ENCODE results near the gene STAT5B.
"Not testable (repeated sequence)": the region's sequence is repeated elsewhere in the genome, so short reads cannot be mapped to it uniquely, and the experiment has no call there.

STAT5B gene

DNA sequence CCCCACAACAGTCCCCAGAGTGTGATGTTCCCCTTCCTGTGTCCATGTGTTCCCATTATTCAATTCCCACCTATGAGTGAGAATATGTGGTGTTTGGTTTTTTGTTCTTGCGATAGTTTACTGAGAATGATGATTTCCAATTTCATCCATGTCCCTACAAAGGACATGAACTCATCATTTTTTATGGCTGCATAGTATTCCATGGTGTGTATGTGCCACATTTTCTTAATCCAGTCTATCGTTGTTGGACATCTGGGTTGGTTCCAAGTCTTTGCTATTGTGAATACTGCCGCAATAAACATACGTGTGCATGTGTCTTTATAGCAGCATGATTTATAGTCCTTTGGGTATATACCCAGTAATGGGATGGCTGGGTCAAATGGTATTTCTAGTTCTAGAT, 11.8 kb downstream of the STAT5B start:
- DNase-seq: not testable (repeated sequence)

DNA sequence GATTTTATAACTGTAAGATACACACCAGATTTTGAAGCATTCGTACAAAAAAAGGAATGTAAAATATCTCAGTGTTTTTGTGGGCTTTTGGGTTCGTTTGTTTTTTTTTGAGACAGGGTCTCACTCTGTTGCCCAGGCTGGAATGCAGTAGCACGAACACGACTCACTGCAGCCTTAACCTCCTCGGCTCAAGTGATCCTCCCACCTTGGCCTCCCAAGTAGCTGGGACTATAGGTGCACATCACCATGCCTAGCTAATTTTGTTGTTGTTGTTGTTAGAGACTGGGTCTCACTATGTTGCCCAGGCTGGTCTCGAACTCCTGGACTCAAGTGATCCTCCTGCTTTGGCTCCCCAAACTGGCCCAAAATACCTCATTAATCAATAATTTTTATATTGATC, 15.9 kb downstream of the STAT5B start:
- no peak for DNase-seq

DNA sequence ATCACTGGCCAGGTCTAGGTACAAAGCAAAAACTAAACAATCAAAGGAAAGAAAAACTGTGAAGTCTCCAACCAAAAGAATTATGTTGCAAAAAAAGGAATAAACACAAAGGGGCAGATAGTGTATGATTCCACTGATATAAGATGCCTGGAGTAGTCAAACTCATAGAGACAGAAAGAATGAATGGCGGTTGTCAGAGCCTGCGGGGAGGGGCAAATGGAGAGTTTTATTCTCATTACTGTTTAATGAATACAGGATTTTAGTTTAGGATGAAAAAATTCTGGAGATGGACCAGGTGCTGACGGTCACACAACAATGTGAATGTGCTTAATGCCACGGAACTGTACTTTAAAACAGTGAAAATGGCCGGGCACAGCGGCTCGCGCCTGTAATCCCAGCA, 20.7 kb downstream of the STAT5B start:
- no peak for DNase-seq

GRCh38 chr17:42253578-42253977, 22.6 kb downstream of the STAT5B start:
- no peak for DNase-seq

DNA sequence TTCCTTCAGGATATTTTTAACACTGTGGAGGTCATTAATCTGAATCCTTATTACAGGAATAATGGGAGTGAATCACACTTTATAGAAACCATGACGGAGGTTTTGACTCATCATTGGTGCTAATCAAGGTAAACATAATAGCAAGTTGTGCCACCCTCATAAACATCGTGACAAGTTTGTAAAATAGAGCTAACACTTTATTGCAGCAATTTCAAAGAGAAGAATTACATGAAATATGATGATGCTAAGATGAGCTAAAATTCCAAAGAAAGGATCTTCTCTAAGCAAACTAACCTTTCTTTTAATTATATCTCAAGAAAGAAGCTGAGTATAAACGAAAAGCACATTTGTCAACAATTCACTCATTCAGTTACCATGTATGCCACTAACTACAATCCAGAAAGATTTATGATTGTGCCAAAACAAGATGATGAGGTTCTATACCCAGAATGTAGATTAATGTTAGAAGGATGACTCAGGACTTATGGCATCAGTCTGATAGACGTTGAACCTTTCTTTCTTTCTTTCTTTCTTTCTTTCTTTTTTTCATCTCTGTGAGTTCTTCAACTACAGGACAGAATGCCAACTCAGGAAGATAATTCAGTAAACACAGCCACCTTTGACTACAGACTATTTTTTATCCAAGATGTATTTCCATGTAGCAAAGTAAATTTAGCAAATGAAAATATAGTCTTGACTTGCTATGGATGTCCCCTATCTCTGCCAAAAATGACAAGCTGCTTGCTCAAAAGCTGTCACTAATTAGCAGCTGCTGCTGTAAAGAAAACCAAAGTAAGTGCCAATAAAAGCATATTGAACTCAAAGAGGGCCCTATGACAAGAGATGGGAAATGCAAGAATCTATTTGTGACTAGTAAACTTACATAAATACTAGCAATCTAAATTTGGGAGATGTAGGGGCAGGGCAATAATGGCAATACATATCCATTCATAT, 23.3 kb downstream of the STAT5B start:
- no peak for DNase-seq

- peak; percentile 66 for DNase-seq
Measured at GRCh38 chr17:42251115-42251514, 25.1 kb downstream of the STAT5B start.

DNA sequence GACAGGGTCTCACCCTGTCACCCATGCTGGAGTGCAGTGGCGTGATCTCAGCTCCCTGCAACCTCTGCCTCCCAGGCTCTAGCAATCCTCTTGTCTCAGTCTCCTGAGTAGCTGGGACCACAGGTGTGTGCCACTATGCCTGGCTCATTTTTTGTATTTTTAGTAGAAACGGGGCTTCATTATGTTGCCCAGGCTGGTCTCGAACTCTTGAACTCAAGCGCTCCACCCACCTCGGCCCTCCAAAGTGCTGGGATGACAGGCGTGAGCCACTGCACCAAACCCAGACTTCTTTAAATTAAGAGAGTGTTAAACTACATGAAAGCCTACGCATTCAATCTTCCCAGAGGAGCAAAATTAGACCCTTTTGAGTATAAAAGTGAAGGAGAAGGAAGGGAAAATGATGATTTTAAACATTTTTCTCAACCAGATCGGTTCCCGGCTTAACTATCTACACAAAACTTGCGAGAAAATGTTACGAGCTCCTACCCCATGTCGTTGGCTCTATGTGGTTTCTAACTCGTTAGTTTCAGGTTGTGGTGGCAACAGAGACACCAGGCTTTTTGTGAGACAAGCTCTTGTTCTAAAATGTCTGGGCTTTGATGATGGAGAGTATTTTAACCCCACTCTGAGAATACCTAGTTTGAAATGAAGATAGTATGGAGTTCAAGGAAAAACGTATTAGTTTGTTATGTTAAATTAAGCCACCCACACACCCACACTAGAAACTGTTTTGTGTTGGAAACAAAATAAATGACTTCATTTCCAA, 26.3 kb downstream of the STAT5B start:
- no peak for DNase-seq

DNA sequence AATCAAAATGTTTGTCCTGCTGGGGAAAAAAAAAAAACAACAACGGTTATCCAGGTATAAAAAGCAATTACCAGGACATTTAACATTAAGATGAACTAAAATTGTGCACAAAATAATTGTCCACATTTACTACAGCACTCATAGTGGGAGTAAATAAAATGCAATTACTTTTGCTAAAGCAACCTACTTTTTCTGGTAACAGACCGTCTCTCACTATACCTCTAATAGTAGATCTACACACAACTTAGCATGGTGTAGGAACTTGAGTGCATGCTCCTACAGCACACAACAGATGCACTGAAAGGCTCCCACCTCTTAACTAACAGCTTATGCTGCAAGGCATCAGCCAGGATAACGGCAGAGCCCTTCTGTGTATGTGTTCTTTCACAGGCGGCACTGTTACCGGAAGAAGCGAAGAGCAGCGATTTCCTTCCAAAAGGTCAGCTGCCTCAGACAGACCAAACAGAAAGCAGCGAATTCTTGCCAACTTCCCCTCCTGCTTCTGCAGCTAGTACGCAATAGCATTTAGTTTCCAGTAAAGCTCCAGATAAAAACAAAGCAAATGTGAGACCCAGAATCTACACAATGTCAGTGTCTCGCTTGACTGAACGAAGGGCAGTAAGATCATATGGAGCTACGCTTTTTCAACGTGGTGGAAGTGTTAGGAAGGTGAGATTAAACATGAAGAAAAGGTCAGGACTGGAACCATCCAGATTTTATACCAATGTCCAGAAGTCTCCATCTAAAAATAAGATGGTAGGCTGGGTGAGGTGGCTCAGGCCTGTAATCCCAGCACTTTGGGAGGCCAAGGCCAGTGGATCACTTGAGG, 27.6 kb downstream of the STAT5B start:
- peak; percentile 94 for DNase-seq

DNA sequence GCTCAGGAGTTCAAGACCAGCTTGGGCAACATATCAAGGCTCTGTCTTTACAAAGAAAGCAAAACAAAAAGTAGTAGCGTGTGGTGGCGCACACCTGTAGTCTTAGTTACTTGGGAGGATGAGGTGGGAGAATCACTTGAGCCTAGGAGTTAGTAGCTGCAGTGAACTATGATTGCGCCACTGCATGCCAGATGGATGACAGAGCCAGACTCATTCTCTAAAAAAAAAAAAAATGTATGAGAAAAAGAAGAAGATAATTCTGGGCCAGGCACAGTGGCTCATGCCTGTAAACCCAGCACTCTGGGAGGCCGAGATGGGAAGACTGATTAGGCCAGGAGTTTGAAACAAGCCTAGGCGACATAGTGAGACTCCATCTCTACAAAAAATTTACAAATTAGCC, 28.5 kb downstream of the STAT5B start:
- peak; percentile 33 for DNase-seq

DNA sequence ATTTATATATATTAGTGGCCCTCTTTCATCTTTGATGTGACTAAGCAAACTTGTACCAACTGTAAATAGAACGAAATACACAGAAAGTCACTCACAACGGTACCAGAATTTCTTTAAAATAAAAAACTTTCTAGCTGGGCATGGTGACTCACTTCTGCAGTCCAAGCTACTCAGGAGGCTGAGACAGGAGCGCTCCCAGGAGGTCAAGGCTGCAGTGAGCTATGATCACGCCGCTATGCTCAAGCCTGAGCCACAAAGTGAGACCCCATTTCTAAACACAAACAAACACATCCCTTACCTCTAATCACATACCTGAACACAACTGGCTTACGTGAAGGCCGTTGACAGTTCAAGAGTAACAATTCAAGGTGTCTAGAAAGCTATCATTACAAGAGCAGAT, 29.7 kb downstream of the STAT5B start:
- DNase-seq: no peak

- DNase-seq: not testable (repeated sequence)
Measured at GRCh38 chr17:42245183-42245582, 31.0 kb downstream of the STAT5B start.

- not testable (repeated sequence) for DNase-seq
Measured at GRCh38 chr17:42244116-42244515, 32.1 kb downstream of the STAT5B start.

DNA sequence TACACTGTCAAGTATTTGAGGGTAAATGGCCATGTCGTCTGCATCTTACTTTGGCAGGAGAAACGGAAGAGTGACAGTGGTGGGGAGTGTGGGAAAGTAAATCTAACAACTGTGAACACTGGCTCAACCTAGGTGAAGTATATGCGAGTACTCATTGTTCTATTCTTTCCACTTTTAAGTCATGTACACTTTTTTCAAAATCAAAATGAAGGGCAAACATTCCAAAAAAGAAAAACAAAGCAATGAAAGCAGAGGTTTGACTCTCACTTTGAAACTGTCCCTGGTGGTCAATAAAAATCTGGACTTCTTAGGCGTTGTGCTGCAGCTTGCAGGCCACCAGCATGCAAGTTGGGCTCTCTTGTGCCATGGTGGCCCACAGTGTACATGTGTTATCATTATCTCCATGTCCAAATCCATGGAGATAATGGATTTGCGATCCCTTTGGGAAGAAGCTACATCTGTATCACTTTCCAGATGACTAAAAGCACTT, 32.7 kb downstream of the STAT5B start:
- no peak for DNase-seq

- no peak for DNase-seq
Measured at GRCh38 chr17:42241871-42242270, 34.3 kb downstream of the STAT5B start.

DNA sequence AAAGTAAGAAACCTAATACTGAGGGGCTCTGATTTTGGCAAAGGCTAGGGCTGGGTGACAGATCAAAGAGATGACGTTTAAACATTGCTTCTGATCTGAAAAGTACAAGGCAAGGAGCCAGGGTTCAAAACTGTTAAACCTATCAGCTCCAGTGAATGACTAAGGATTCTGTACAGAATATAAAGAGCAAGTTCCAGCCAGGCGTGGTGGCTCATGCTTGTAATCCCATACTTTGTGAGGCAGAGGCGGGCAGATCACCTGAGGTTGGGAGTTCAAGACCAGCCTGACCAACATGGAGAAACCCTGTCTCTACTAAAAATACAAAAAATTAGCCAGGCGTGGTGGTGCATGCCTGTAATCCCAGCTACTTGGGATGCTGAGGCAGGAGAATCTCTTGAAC, 35.3 kb downstream of the STAT5B start:
- DNase-seq: not testable (repeated sequence)

- no peak for DNase-seq
Measured at GRCh38 chr17:42240201-42240600, 36.0 kb downstream of the STAT5B start.

DNA sequence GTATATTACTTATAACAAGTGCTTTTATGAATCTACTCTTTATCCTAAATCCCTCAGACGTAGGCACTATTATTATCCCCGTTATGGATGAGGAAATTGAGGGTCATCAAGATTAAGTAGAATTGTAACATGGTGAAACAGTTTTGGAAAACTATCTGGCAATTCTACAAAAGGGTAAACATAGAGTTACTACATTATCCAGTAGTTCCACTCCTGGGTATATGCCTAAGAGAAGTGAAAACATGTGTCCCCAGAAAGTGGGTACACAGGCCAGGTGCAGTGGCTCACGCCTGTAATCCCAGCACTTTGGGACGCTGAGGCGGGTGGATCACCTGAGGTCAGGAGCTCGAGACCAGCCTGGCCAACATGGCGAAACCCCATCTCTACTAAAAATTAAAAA, 36.6 kb downstream of the STAT5B start:
- DNase-seq: not testable (repeated sequence)

DNA sequence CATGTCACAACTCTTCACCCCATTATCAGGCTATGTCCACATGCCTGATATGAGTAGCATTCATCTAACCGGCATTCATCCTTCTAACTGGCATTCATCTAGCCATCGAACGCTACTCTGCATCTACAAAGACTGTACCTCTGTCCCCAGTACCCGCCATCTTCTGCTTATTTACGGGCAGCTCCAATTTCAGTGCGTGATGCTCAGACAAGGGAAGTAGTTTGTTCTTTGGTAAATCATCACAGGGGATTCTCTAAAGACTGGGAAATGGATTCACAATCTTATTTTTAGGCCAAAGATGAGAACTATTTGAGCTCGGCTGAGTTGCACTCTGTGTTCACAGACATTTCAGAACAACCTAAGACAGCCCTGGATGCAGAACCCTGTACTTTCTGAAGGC, 39.4 kb downstream of the STAT5B start:
- DNase-seq: no peak

DNA sequence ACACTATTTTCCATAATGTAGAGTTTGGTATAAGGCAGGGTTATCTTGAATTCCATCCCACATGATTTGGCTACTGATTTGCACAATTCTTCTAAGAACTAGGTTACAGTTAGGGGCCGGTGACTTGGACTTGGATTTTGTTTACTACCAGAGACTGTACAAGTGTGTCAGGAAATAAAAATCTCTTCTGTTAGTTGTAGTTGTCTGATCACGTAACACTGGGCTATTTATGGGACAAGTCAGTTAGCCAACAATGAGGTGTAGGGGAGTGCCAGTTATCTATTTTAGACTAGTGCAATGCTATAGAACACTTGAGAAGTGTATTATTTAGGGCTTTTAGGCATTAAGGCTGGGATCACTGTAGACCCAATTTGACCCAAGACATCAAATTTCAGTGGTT, 42.2 kb downstream of the STAT5B start:
- no peak for DNase-seq

DNA sequence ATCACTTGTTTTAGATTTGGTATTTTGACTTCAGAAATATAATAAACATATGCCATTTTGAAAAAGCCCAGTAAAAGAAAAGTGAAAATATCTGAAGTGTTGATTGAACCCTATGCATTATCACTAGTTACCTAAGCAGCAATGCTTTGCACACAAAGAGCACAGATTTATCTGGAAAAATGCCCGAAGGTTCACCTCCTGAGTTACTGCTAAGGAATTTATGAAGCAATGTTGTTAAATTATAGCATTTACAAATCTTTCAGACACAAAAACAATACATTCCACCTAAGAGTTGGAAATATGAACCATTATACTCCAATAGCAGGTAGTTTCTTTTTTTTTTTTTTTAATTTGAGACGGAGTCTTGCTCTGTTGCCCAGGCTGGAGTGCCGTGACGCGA, 43.0 kb downstream of the STAT5B start:
- DNase-seq: no peak

DNA sequence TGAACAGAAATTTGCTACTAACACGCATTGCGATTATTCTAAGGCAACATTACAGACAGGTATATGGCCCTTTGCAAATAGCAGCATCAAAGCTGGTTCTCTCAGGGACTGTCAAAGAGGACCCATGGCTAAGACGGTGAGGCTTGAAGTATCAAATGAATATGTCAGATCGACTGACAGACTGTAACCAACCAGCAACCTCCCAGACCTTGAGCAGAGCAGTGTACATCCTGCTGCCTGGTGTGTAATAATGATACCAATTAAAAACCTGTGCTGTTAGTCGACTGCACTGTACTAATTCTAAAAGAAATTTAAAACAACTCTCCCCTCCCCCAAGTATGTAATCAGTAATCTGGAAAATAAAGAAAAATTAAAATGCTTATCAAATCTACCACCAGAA, 46.0 kb downstream of the STAT5B start:
- DNase-seq: no peak

- no peak for DNase-seq
Measured at GRCh38 chr17:42227849-42228700, 48.1 kb downstream of the STAT5B start.

Measured in suppressor macrophage treated with lipopolysaccharide for 4 hours (primary cell).